Measurements from ENCODE around the gene HLX.

The HLX gene

DNA sequence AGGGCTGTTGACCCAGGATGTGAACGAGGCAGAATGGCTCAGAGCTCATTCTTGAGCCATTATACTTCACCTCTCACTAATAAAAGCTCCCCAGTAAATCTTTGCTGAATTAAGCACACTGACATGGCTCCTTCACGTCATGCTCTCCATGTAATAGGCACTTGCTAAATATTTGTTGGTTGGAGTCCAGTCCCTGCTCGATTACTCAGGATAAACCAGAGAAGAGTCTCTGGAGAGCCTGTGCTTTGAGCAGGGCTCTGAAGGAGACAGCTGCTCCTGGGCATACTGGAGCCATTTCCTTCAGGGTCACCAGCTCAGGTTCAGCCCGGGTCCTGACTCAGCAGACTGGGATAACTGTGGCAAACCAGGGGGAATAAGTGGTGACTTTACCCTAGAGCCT, 46.9 kb downstream of the HLX start:
- DNase-seq (ENCODE audit: low read depth) = no peak

GRCh38 chr1:220927442-220927841, 48.2 kb downstream of the HLX start:
- DNase-seq (ENCODE audit: low read depth) = no peak

DNA sequence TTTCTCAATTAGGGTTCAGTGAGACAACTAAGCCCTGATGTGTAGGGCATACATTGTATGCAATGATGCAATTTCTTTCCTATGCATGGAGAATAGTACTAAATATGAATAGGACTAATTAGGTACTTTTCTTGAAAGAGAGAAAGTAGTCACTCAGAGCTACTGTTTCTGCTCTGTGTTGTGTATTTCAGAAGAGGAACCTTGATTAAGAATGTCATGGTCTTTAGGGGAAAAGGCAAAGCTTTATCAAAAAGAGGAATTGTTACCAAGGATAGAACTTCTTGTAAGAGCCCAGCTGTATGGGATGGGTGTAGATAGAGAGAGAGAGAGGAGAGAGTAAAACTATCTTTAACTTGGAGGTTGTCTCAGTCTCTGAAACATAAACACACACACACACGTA, 49.1 kb downstream of the HLX start:
- no peak for DNase-seq (ENCODE audit: low read depth)

- DNase-seq (ENCODE audit: low read depth) = no peak
Observed at GRCh38 chr1:220928725-220929300, 49.6 kb downstream of the HLX start.

GRCh38 chr1:220929304-220929703, 50.1 kb downstream of the HLX start:
- DNase-seq (ENCODE audit: low read depth) = no peak

Measured in activated gamma-delta T cell treated with anti-CD3 and anti-CD28 coated beads, Interleukin-2, amount 50 U/mL, for 16 hours (primary cell).